ENCODE results near the gene UBLCP1.

Gene UBLCP1

GRCh38 chr5:159322180-159322579 is 59.1 kb downstream of the UBLCP1 start:
- Histone ChIP-seq H3K4me1 (ENCODE audit: control insufficient read depth, insufficient read depth, low read length, poor library complexity, severe bottlenecking) (no peaks in the 10 kb centered on the region), H3K27ac (ENCODE audit: insufficient read depth, low read length, poor library complexity, severe bottlenecking) (no peak overlapping the region), H3K4me3 (ENCODE audit: insufficient read depth, low read depth, low read length, poor library complexity, severe bottlenecking) (no peak overlapping the region), H3K36me3 (ENCODE audit: control insufficient read depth, insufficient read depth, low read length) (no peaks in the 10 kb centered on the region), H3K27me3 (replicated peaks; ENCODE audit: control insufficient read depth, insufficient read depth, low read length, poor library complexity, severe bottlenecking) (no peaks in the 10 kb centered on the region), H3K9me3 (ENCODE audit: control insufficient read depth, low read length) (no peaks in the 10 kb centered on the region)
- no peak for DNase-seq

GRCh38 chr5:159324102-159324755 is 61.1 kb downstream of the UBLCP1 start:
- DNase-seq, result no peak
- no peaks in the 10 kb centered on the region for H3K27me3 ChIP-seq (replicated peaks; ENCODE audit: control insufficient read depth, insufficient read depth, low read length, poor library complexity, severe bottlenecking)
- H3K9me3 ChIP-seq (ENCODE audit: control insufficient read depth, low read length), result no peaks in the 10 kb centered on the region
- H3K4me1 ChIP-seq (ENCODE audit: control insufficient read depth, insufficient read depth, low read length, poor library complexity, severe bottlenecking), result no peaks in the 10 kb centered on the region
- no peaks in the 10 kb centered on the region for H3K36me3 ChIP-seq (ENCODE audit: control insufficient read depth, insufficient read depth, low read length)
- no peak overlapping the region for H3K4me3 ChIP-seq (ENCODE audit: insufficient read depth, low read depth, low read length, poor library complexity, severe bottlenecking)
- no peak overlapping the region for H3K27ac ChIP-seq (ENCODE audit: insufficient read depth, low read length, poor library complexity, severe bottlenecking)

- Histone ChIP-seq H3K4me3 (ENCODE audit: insufficient read depth, low read depth, low read length, poor library complexity, severe bottlenecking) (no peak overlapping the region), H3K4me1 (ENCODE audit: control insufficient read depth, insufficient read depth, low read length, poor library complexity, severe bottlenecking) (no peaks in the 10 kb centered on the region), H3K27me3 (replicated peaks; ENCODE audit: control insufficient read depth, insufficient read depth, low read length, poor library complexity, severe bottlenecking) (no peaks in the 10 kb centered on the region), H3K9me3 (ENCODE audit: control insufficient read depth, low read length) (no peaks in the 10 kb centered on the region), H3K27ac (ENCODE audit: insufficient read depth, low read length, poor library complexity, severe bottlenecking) (no peak overlapping the region), H3K36me3 (ENCODE audit: control insufficient read depth, insufficient read depth, low read length) (no peaks in the 10 kb centered on the region)
- no peak for DNase-seq
Measured at GRCh38 chr5:159324986-159325385, 61.9 kb downstream of the UBLCP1 start.

- H3K27ac ChIP-seq (ENCODE audit: insufficient read depth, low read length, poor library complexity, severe bottlenecking), result no peak within 1 kb of the TSS
- H3K27me3 ChIP-seq (replicated peaks; ENCODE audit: control insufficient read depth, insufficient read depth, low read length, poor library complexity, severe bottlenecking), result no peaks in the 10 kb centered on the region
- DNase-seq, result no peak
- peak within 1 kb of the TSS; percentile 44 for H3K4me3 ChIP-seq (ENCODE audit: insufficient read depth, low read depth, low read length, poor library complexity, severe bottlenecking)
- H3K9me3 ChIP-seq (ENCODE audit: control insufficient read depth, low read length), result no peaks in the 10 kb centered on the region
- no peaks in the 10 kb centered on the region for H3K36me3 ChIP-seq (ENCODE audit: control insufficient read depth, insufficient read depth, low read length)
- peaks cover 4% of the 10 kb centered on the region for H3K4me1 ChIP-seq (ENCODE audit: control insufficient read depth, insufficient read depth, low read length, poor library complexity, severe bottlenecking)
Measured at GRCh38 chr5:159330131-159330800, 67.2 kb downstream of the UBLCP1 start, which contains the start of gene IL12B. Gene IL12B (minus strand): TSS chr5:159330487. CDS start chr5:159326782, 3,705 bp downstream.

- Histone ChIP-seq H3K4me3 (ENCODE audit: insufficient read depth, low read depth, low read length, poor library complexity, severe bottlenecking) (peak overlapping the region; percentile 44), H3K9me3 (ENCODE audit: control insufficient read depth, low read length) (no peaks in the 10 kb centered on the region), H3K4me1 (ENCODE audit: control insufficient read depth, insufficient read depth, low read length, poor library complexity, severe bottlenecking) (peaks cover 4% of the 10 kb centered on the region), H3K27me3 (replicated peaks; ENCODE audit: control insufficient read depth, insufficient read depth, low read length, poor library complexity, severe bottlenecking) (no peaks in the 10 kb centered on the region), H3K36me3 (ENCODE audit: control insufficient read depth, insufficient read depth, low read length) (no peaks in the 10 kb centered on the region), H3K27ac (ENCODE audit: insufficient read depth, low read length, poor library complexity, severe bottlenecking) (peak overlapping the region; percentile 51)
- peak; percentile 49 to 68 (median 57) for DNase-seq
Measured at GRCh38 chr5:159331093-159331973, 68.2 kb downstream of the UBLCP1 start.

GRCh38 chr5:159332800-159333544 is 69.9 kb downstream of the UBLCP1 start:
- no peaks in the 10 kb centered on the region for H3K27me3 ChIP-seq (replicated peaks; ENCODE audit: control insufficient read depth, insufficient read depth, low read length, poor library complexity, severe bottlenecking)
- no peak overlapping the region for H3K27ac ChIP-seq (ENCODE audit: insufficient read depth, low read length, poor library complexity, severe bottlenecking)
- no peaks in the 10 kb centered on the region for H3K36me3 ChIP-seq (ENCODE audit: control insufficient read depth, insufficient read depth, low read length)
- no peak for DNase-seq
- peaks cover 16% of the 10 kb centered on the region for H3K4me1 ChIP-seq (ENCODE audit: control insufficient read depth, insufficient read depth, low read length, poor library complexity, severe bottlenecking)
- H3K9me3 ChIP-seq (ENCODE audit: control insufficient read depth, low read length), result no peaks in the 10 kb centered on the region
- no peak overlapping the region for H3K4me3 ChIP-seq (ENCODE audit: insufficient read depth, low read depth, low read length, poor library complexity, severe bottlenecking)

GRCh38 chr5:159333545-159333925 is 70.4 kb downstream of the UBLCP1 start:
- H3K27ac ChIP-seq (ENCODE audit: insufficient read depth, low read length, poor library complexity, severe bottlenecking), result no peak overlapping the region
- no peaks in the 10 kb centered on the region for H3K27me3 ChIP-seq (replicated peaks; ENCODE audit: control insufficient read depth, insufficient read depth, low read length, poor library complexity, severe bottlenecking)
- no peak overlapping the region for H3K4me3 ChIP-seq (ENCODE audit: insufficient read depth, low read depth, low read length, poor library complexity, severe bottlenecking)
- DNase-seq, result no peak
- H3K36me3 ChIP-seq (ENCODE audit: control insufficient read depth, insufficient read depth, low read length), result no peaks in the 10 kb centered on the region
- H3K9me3 ChIP-seq (ENCODE audit: control insufficient read depth, low read length), result no peaks in the 10 kb centered on the region
- H3K4me1 ChIP-seq (ENCODE audit: control insufficient read depth, insufficient read depth, low read length, poor library complexity, severe bottlenecking), result peaks cover 22% of the 10 kb centered on the region

Data from effector memory CD4-positive, alpha-beta T cell (primary cell).